DOHH2 (cell line): ENCODE measurements around the gene SNAP91.

Experiments
- H3F3A ChIP-seq: fragments of 200-600 bp; sonication (generic), shearing (Covaris generic); 2 replicates; pipeline ENCODE4 v1.6.0; 2016; ENCODE audit warnings: antibody characterized with exemption, mild to moderate bottlenecking; ENCODE audit not compliant: control insufficient read depth, insufficient read depth
- H3K27ac ChIP-seq: fragments of 200-600 bp; sonication (generic); 2 replicates; pipeline ENCODE4 v1.5.1; 2014; ENCODE audit warnings: low read depth, mild to moderate bottlenecking, low read length, moderate library complexity
- H3K27me3 ChIP-seq: fragments of 200-600 bp; sonication (generic); 2 replicates; pipeline ENCODE4 v1.6.1; 2014; ENCODE audit warnings: mild to moderate bottlenecking, low read length, mixed read lengths; ENCODE audit not compliant: control insufficient read depth
- H3K36me3 ChIP-seq: fragments of 200-600 bp; sonication (generic); 2 replicates; pipeline ENCODE4 v1.6.1; 2014; ENCODE audit warnings: mild to moderate bottlenecking, low read length, moderate library complexity, mixed read lengths; ENCODE audit not compliant: control insufficient read depth
- H3K4me1 ChIP-seq: fragments of 200-600 bp; sonication (generic); 2 replicates; pipeline ENCODE4 v1.6.1; 2014; ENCODE audit warnings: mild to moderate bottlenecking, low read length, mixed read lengths; ENCODE audit not compliant: control insufficient read depth
- H3K4me2 ChIP-seq: fragments of 200-600 bp; sonication (generic); 2 replicates; pipeline ENCODE4 v1.6.0; 2014; ENCODE audit warnings: mild to moderate bottlenecking, low read length, moderate library complexity
- H3K4me3 ChIP-seq: fragments of 200-600 bp; sonication (generic); 2 replicates; pipeline ENCODE4 v1.5.1; 2014; ENCODE audit warnings: mild to moderate bottlenecking, low read length, mixed read lengths
- H3K79me2 ChIP-seq: fragments of 200-600 bp; sonication (generic); 2 replicates; pipeline ENCODE4 v1.6.1; 2014; ENCODE audit warnings: mild to moderate bottlenecking, low read length, mixed read lengths; ENCODE audit not compliant: control insufficient read depth
- H3K9me2 ChIP-seq: fragments of 200-600 bp; sonication (generic); replicated peaks from 2 replicates; pipeline ENCODE4 v1.6.1; 2014; ENCODE audit warnings: mild to moderate bottlenecking, low read length, mixed read lengths; ENCODE audit not compliant: control insufficient read depth
- H3K9me3 ChIP-seq: fragments of 200-600 bp; sonication (generic); 2 replicates; pipeline ENCODE4 v1.6.1; 2014; ENCODE audit warnings: antibody characterized with exemption, low read length, mixed read lengths; ENCODE audit not compliant: control insufficient read depth, insufficient read depth
- H4K20me1 ChIP-seq: fragments of 200-600 bp; sonication (generic); 2 replicates; pipeline ENCODE4 v1.6.0; 2014; ENCODE audit warnings: low read depth, mild to moderate bottlenecking, antibody characterized with exemption, low read length, moderate library complexity; ENCODE audit not compliant: control insufficient read depth, insufficient read depth
- EZH2phosphoT487 ChIP-seq: fragments of 200-600 bp; sonication (generic); IDR thresholded peaks from 2 replicates; pipeline ENCODE4 v1.6.1; 2017; ENCODE audit warnings: borderline replicate concordance, mild to moderate bottlenecking, antibody characterized with exemption, low read length, moderate library complexity, mixed read lengths
- TF ChIP-seq, protein P1 (sequence below): fragments of 200-600 bp; sonication (generic); IDR thresholded peaks from one replicate; pipeline ENCODE4 v1.5.1; 2014; ENCODE audit warnings: antibody characterized with exemption, mild to moderate bottlenecking, low read depth, low read length; ENCODE audit not compliant: poor library complexity, severe bottlenecking

Gene SNAP91

DNA sequence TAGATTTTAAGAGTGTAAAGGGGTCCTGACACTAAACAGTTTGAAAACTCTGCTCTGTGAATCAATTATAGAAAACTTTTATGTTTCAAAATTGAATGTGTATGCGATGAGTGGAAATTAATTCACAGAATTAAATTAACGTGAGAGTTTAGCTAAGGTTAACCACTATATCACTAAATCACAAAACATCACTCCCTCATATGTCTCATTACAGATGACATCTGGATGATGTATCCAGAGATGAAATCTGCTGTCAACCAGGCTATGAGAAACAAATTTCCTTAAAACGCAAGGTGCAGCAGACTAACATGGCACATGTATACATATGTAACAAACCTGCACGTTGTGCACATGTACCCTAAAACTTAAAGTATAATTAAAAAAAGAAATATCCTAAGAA lies 169.2 kb downstream of the SNAP91 start:
- no peak overlapping the region for H3K27ac ChIP-seq
- H3K4me1 ChIP-seq: no peaks in the 10 kb centered on the region
- H3K9me2 ChIP-seq: no peaks in the 10 kb centered on the region
- H4K20me1 ChIP-seq: no peaks in the 10 kb centered on the region
- TF ChIP-seq EZH2phosphoT487: no peak
- TF ChIP-seq, protein P1, sequence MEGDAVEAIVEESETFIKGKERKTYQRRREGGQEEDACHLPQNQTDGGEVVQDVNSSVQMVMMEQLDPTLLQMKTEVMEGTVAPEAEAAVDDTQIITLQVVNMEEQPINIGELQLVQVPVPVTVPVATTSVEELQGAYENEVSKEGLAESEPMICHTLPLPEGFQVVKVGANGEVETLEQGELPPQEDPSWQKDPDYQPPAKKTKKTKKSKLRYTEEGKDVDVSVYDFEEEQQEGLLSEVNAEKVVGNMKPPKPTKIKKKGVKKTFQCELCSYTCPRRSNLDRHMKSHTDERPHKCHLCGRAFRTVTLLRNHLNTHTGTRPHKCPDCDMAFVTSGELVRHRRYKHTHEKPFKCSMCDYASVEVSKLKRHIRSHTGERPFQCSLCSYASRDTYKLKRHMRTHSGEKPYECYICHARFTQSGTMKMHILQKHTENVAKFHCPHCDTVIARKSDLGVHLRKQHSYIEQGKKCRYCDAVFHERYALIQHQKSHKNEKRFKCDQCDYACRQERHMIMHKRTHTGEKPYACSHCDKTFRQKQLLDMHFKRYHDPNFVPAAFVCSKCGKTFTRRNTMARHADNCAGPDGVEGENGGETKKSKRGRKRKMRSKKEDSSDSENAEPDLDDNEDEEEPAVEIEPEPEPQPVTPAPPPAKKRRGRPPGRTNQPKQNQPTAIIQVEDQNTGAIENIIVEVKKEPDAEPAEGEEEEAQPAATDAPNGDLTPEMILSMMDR: no peak
- no peaks in the 10 kb centered on the region for H3K79me2 ChIP-seq
- H3K36me3 ChIP-seq: no peaks in the 10 kb centered on the region
- no peak overlapping the region for H3K4me3 ChIP-seq
- peaks cover 3% of the 10 kb centered on the region for H3K27me3 ChIP-seq
- no peaks in the 10 kb centered on the region for H3F3A ChIP-seq
- H3K9me3 ChIP-seq: no peaks in the 10 kb centered on the region
- H3K4me2 ChIP-seq: no peak overlapping the region

DNA sequence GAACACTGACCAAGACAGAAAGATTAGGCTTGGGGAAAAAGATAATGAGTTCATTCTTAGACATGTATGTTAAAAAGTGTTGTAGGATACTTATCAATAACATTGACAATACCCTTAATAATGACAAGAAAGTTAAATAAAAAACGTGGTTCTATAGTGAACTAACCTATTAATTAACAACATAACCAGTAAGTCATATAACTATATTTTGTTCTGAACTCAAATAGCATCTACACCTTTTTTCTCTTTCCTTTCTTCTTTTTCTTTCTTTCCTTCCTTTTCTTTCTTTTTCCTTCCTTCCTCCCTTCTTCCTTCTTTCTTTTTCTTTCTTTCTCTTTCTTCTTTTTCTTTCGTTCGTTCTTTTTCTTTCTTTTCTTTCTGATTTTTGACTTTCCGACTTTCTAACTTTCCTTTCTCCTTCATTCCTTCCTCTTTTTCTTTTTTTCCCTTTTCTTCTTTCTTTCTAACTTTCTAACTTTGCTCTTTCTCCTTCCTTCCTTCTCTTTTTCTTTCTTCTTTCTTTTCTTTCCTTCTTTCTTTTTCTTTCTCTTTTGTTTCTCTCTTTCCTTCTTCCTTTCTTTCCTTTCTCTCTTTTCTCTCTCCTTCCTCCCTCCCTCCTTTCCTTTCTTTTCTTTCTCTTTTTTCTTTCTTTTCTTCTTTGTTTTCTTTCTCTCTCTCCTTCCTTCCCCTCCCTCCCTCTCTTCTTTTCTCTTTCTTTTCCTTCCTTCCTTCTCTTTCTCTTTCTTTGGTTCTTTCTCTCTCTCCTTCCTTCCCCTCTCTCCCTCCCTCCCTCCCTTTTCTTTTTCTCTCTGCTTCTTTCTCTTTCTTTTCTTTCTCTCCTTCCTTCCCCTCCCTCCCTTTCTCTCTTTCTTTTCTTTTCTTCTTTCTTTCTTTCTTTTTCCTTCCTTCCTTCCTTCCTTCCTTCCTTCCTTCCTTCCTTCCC lies 172.0 kb downstream of the SNAP91 start:
- Histone ChIP-seq H3K9me3 (no peaks in the 10 kb centered on the region), H3K4me3 (no peak overlapping the region), H3K4me1 (no peaks in the 10 kb centered on the region), H3K27me3 (peaks cover 3% of the 10 kb centered on the region), H3K36me3 (no peaks in the 10 kb centered on the region), H3K9me2 (no peaks in the 10 kb centered on the region), H3K27ac (no peak overlapping the region), H4K20me1 (no peaks in the 10 kb centered on the region), H3K79me2 (no peaks in the 10 kb centered on the region), H3F3A (no peaks in the 10 kb centered on the region), H3K4me2 (no peak overlapping the region)
- no peak for TF ChIP-seq EZH2phosphoT487
- TF ChIP-seq, protein P1: no peak

DNA sequence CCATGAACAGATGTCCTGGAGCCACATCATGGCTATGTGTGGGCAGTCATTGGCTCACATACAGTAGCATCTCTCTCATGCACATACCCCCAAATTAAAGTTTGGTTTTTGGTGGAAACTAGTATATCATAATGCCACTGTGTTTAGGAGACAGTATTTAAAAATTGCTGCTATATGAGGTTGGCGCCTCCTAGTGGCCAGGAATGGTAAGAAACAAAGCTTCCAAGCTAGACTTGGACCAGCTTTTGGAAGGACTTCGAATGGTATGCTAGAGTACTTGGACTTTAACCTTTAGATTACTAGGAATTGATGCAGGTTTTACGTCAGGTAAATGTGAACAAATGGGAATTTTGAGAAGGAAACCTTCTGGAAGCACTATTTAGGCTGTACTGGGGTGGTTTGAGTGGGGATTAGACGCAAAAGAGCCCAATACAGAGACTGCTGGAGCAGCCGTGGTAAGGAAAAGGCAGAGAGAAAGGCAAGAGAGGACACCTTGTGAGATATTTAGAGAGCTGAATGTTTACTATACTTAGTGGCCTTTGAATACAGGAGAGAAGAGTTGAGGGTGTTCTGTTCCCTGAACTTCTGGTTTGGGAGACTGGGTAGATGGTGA lies 172.8 kb downstream of the SNAP91 start:
- peaks cover 3% of the 10 kb centered on the region for H3K27me3 ChIP-seq
- no peaks in the 10 kb centered on the region for H3K4me1 ChIP-seq
- H3K4me3 ChIP-seq: no peak overlapping the region
- TF ChIP-seq, protein P1: peak; percentile 97
- no peak for TF ChIP-seq EZH2phosphoT487
- no peak overlapping the region for H3K27ac ChIP-seq
- H3K9me3 ChIP-seq: no peaks in the 10 kb centered on the region
- no peaks in the 10 kb centered on the region for H3K79me2 ChIP-seq
- no peaks in the 10 kb centered on the region for H3K36me3 ChIP-seq
- no peak overlapping the region for H3K4me2 ChIP-seq
- no peaks in the 10 kb centered on the region for H4K20me1 ChIP-seq
- H3F3A ChIP-seq: no peaks in the 10 kb centered on the region
- H3K9me2 ChIP-seq: no peaks in the 10 kb centered on the region
